ENCODE measurements around the gene STARD13. TPM values are rescaled to one million over a fixed set of nuclear protein-coding genes. Genes with fewer than 3 reads are reported as not detected.

Gene STARD13
- total RNA-seq, 1 experiment from 2014 or later: 1.6 TPM

DNA sequence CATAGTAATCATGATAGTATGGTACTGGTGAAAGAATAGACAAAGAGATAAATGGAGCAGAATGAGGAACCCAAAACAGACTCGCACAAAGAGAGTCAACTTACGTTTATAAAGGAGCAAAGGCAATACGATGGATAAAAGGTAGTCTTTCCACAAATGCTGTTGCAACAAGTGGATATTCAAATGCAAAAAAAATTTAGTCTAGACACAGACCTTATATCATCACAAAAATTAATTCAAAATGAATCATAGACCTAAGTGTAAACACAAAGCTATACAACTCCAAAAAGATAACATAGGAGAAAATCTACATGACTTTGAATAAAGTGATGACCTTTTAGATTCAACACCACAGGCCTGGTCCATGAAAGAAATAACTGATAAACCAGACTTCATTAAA lies 137.7 kb downstream of the STARD13 start:
- DNase-seq (ENCODE audit: low spot score): no peak

DNA sequence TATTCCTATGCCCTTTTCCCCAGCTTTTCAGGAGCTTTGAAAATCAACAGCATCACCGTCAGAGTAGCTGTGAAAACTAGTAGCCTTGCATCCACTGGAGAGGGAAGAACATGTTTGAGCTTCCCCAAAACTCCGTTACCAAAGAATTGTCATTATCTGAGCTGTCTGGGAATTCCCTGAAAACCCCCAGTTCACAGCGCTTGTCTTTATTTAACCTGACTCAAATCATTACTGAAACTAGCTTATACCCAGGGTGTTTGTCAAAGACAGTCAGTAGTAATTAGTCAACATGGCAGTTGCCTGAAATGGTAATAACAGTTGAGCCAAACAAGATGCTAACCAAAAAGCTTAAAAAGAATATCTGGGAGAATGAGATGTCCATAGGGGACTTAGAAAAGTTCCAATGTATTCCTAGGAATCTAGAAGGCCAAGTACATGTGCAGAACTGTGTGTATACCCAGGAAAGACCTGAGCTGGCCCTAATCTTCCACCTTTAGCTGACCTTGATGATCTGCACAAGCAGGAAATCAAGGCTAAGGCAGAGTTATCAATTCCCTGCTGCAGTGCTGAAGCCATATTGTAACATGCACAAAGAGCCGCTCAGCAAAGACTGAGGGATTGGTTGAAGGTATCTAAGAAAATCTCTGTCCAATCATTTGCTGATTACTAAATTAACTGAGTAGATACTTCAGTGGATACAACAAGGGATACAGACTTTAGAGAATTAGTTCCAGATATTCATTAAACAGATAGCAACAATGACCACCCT lies 138.5 kb downstream of the STARD13 start:
- no peak for DNase-seq (ENCODE audit: low spot score)

GRCh38 chr13:33145667-33146066 lies 139.9 kb downstream of the STARD13 start:
- no peak for DNase-seq (ENCODE audit: low spot score)

DNA sequence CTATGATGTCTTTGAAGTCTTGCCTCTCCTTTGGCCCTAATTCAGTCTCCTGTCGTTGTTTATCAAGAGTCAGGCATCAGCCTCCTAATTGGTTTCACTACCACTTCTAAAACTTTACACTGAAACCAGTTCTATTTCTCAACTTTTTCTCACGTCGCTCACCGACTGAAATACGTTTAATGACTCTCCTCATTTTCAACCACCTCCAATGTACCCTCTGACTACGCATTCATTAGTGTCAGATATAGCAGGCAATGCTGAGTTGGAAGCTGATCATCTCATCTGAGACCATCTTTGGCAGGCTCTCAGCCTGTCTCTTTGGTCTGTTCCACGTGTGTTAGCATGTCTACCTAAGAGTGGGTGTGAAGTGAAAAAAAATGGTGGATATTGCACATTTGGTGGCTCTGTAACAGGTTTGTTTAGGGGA lies 141.2 kb downstream of the STARD13 start:
- DNase-seq (ENCODE audit: low spot score): no peak

- DNase-seq (ENCODE audit: low spot score): no peak
Observed at GRCh38 chr13:33139780-33140535, 145.6 kb downstream of the STARD13 start.

DNA sequence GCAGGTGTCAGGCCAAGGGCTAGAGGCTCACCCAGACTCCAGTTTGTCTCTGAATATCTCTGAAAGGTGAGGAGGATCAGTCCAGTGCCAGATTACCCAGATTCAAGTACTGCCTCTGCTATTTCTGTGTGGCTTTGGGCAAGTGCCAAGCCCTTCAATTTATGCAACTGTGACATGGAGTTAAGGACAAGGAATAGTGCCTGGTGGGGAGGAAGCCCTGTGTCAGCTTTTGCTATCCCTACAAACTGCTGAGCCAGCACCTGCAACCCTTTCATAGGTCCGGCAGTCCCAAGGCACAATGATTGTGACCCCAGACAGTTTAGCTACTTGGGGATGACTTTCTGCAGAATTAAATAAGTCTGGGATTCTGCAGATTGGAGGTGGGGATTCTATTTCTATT lies 146.4 kb downstream of the STARD13 start:
- DNase-seq (ENCODE audit: low spot score): no peak

- DNase-seq (ENCODE audit: low spot score): no peak
Observed at GRCh38 chr13:33138441-33138840, 147.1 kb downstream of the STARD13 start.

GRCh38 chr13:33137721-33138120 lies 147.8 kb downstream of the STARD13 start:
- no peak for DNase-seq (ENCODE audit: low spot score)

DNA sequence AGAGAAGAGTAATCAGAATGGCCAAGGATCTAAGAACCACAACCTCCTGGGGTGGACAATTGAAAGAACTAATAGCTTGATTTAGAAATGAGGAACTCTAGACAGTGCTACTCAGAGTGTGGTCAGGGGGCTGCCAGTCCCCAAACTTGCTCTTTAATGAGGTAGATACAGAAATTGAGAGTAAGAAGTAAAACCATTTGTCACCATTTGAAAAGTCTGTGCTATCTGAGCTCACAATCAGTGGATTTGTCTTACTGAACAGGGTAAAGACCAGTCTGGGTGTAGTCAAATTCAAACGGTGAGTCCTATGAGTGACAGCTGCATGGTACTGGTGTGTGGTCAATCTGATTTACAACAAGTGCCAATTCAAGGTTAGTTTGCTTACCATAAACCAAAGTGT lies 150.5 kb downstream of the STARD13 start:
- no peak for DNase-seq (ENCODE audit: low spot score)

GRCh38 chr13:33134213-33134612 lies 151.3 kb downstream of the STARD13 start:
- no peak for DNase-seq (ENCODE audit: low spot score)

GRCh38 chr13:33132644-33133440 lies 152.7 kb downstream of the STARD13 start:
- DNase-seq (ENCODE audit: low spot score): no peak

DNA sequence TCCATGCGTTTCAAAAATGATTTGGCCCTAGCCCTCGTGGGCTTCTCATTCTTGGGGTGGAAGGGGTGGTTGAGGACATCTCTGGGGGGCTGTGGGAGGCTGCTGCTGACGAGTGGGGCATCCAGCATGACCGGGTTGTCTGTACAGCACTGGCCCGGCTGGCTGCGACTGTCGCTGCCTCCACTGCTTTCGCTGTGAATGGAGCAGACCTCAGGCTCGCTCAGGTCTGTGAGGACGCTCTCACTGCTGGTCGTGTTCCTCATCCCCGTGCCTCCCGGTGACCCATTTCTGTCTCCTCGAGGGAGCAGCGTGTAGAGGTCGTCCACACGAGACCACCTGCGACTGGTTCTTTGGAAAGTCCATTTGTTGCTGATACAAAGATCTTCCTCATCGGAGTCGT lies 155.7 kb downstream of the STARD13 start:
- DNase-seq (ENCODE audit: low spot score): no peak

GRCh38 chr13:33129094-33129832 lies 156.3 kb downstream of the STARD13 start:
- DNase-seq (ENCODE audit: low spot score): no peak

- no peak for DNase-seq (ENCODE audit: low spot score)
Observed at GRCh38 chr13:33128134-33128533, 157.4 kb downstream of the STARD13 start.

DNA sequence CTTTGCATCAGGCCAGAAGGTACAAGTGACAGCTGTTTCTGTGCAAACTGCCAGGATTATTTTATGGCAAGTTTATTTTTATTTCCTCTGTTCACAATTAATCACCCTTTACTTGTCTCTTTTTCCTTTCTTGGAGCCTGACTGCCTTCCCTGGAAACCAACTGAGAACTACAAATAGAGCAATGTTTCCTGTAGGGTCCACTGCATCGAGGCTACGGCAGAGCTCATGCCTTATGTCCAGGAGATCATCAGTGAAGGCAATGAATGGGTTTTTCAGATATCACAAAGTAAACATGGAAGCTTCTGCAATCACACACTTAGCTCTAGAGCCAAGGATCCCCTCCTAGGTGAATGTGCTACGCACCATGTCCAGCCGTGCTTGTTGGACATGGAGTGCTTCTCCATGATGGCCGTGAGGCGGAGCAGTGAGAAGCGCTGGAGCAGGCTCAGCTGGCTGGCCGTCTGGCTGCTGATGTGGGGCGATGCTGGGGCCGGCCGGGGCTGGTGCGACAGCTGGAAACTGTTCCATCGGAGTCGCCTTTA lies 158.5 kb downstream of the STARD13 start:
- DNase-seq (ENCODE audit: low spot score): no peak

DNA sequence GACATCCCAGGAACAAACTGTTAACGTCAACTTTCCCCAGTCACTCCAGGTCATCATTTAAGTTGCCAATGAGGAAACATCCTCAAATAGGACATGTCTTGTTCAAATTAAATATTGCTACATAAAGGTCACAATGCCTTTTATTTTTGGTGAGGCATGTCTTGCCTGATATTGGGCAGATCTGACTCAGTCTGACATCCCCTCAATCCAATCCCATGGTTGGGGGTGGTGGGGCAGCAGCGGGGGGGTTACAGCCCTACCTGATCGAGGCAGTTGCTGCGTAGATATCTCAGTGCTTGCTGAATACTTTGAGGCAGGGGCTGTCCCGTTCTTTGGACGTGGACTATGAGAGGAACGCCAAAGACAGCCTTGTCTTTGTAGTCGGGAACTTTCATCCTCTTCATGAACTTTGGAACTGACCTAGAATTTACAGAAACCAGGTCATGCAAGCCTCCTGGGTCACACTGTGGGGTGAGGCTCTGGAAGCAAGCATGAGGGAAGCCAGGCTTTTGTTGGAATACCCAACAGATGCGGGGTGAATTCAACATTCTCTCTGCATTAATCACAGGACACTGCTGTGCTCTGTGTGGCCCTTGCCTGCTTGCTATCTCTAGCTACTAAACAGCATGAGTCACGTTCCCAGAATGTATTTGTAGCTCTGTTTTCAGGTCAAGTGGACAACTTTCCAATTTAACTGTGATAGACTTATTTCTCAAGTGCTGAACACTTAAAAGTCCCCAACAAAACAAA lies 159.6 kb downstream of the STARD13 start:
- DNase-seq (ENCODE audit: low spot score): peak; percentile 75

DNA sequence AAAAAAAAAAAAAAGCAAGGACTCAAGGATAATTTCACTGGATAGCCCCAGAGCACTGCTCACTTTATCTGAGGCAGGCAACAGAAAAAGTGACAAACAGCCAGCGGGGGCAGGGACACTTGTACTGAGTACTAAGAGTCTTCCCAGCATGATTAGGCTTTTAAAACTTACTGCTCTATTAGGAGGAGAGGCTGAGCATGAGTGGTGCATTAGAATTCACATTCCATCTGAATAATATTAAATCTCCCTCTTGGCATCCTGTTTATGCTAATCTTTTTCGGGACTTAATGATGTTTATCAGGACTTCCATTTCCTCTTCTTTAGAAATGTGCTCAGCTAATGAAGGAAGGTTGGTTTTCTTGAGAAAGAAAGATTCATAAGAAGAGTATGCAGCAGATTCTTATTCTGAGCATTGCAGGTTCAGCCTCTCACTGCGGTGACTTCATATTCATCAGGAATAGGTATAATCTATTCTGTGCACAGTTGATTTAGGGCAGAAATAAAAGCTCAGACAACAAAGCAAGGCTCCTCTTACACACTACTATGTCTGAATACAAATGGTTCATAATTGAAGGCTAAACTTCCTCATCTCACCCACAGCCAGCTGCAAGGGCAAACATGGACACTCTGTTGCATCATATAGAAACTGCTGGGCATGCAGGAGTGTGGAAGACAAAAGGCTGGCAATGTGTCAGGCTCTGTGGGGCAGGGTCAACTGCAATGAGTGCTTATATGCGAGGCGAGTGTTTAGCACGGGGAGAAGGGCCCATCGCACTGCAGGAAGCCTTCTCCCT lies 162.3 kb downstream of the STARD13 start:
- peak; percentile 7 for DNase-seq (ENCODE audit: low spot score)

GRCh38 chr13:33119856-33120543 lies 165.6 kb downstream of the STARD13 start:
- peak; percentile 8 for DNase-seq (ENCODE audit: low spot score)

Data from H4 (cell line).